B cell (primary cell): ENCODE data around the gene ESYT3.

ENCODE experiments used
- EZH2 ChIP-seq: IDR thresholded peaks from 2 replicates; pipeline ENCODE4 v1.6.1; 2012; ENCODE audit warnings: borderline replicate concordance, low read depth, mild to moderate bottlenecking, moderate library complexity, low read length; ENCODE audit not compliant: insufficient read depth, poor library complexity, severe bottlenecking
- TF ChIP-seq, protein P1 (sequence below): fragments of 200-600 bp; IDR thresholded peaks from one replicate; pipeline ENCODE4 v1.8.0; 2022; ENCODE audit warnings: antibody characterized with exemption, mild to moderate bottlenecking

DNA sequence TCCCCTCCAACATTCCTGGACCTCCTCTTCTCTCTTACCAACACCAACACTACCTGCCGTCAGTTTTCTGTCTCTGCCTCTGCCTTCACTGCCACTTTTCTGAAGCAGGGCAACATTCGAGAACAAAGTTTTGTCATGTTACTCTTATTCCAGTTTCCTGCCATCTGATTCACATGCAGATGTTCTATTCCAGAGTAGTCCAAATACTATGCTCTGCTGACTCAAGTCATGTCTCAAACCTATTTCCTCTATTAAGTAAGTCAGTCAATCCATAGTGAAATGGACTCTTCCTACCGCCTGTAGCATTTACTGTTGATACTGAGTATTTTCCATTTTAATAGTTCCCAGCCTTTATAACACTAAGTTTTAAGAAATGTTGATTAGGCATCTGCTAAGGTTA is 43.4 kb downstream of the ESYT3 start:
- TF ChIP-seq, protein P1, sequence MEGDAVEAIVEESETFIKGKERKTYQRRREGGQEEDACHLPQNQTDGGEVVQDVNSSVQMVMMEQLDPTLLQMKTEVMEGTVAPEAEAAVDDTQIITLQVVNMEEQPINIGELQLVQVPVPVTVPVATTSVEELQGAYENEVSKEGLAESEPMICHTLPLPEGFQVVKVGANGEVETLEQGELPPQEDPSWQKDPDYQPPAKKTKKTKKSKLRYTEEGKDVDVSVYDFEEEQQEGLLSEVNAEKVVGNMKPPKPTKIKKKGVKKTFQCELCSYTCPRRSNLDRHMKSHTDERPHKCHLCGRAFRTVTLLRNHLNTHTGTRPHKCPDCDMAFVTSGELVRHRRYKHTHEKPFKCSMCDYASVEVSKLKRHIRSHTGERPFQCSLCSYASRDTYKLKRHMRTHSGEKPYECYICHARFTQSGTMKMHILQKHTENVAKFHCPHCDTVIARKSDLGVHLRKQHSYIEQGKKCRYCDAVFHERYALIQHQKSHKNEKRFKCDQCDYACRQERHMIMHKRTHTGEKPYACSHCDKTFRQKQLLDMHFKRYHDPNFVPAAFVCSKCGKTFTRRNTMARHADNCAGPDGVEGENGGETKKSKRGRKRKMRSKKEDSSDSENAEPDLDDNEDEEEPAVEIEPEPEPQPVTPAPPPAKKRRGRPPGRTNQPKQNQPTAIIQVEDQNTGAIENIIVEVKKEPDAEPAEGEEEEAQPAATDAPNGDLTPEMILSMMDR, result no peak
- TF ChIP-seq EZH2, result no peak
